Osteocyte (in vitro differentiated cells): ENCODE data around the gene IBTK. TPM values are rescaled to one million over a fixed set of nuclear protein-coding genes. Genes with fewer than 3 reads are reported as not detected.
A peak's percentile ranks its signal among the peaks of the same experiment; 100 is the strongest.
"Not testable (repeated sequence)": the region's sequence is repeated elsewhere in the genome, so short reads cannot be mapped to it uniquely, and the experiment has no call there.

Experiments
- DNase-seq: peaks from one replicate; pipeline ENCODE4 v3.0.0; 2021; ENCODE audit warnings: mixed read lengths; ENCODE audit not compliant: unreplicated experiment; ENCODE audit errors: extremely low spot score
- H3K27ac Mint-ChIP-seq: one replicate; pipeline ENCODE4 v1.8.0; 2021; ENCODE audit warnings: mild to moderate bottlenecking, mixed read lengths; ENCODE audit not compliant: unreplicated experiment
- H3K27me3 Mint-ChIP-seq: one replicate; pipeline ENCODE4 v1.8.0; 2021; ENCODE audit warnings: mixed read lengths; ENCODE audit not compliant: unreplicated experiment
- H3K36me3 Mint-ChIP-seq: one replicate; pipeline ENCODE4 v1.8.0; 2021; ENCODE audit warnings: mixed read lengths; ENCODE audit not compliant: unreplicated experiment
- H3K4me1 Mint-ChIP-seq: one replicate; pipeline ENCODE4 v1.8.0; 2021; ENCODE audit warnings: mixed read lengths; ENCODE audit not compliant: unreplicated experiment
- H3K4me3 Mint-ChIP-seq: one replicate; pipeline ENCODE4 v1.8.0; 2021; ENCODE audit warnings: mild to moderate bottlenecking, moderate library complexity, mixed read lengths; ENCODE audit not compliant: unreplicated experiment
- H3K9me3 Mint-ChIP-seq: one replicate; pipeline ENCODE4 v1.8.0; 2021; ENCODE audit warnings: mixed read lengths; ENCODE audit not compliant: unreplicated experiment
- total RNA-seq: library from RNA; stranded (reverse); gene quantifications from 2 replicates; pipeline ENCODE4 v1.2.1, GENCODE V29; 2021
- TF ChIP-seq, protein P1 (sequence below): fragments of 200-600 bp; sonication (generic); IDR thresholded peaks from 2 replicates; pipeline ENCODE4 v1.5.0; 2021; ENCODE audit warnings: antibody characterized with exemption, mild to moderate bottlenecking, moderate library complexity

The IBTK gene
- total RNA-seq, 1 donor from 2014 or later = 28.0 TPM

DNA sequence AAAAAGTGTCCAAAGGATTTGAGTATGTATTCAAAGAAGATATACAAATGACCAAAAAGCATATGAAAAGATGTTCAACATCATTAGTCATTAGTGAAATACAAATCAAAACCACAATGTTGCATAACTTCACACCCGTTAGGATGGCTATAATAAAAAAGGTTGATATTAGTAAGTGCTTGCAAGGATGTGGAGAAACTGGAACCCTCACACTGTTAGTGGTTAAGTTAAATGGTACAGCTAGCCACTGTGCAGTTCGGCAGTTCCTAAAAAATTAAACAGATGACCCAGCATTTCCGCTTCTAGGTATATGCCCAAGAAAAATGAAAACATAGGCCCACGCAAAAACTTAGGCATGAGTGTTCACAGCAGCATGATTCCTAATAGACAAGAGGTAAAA, 38.6 kb downstream of the IBTK start:
- TF ChIP-seq, protein P1, sequence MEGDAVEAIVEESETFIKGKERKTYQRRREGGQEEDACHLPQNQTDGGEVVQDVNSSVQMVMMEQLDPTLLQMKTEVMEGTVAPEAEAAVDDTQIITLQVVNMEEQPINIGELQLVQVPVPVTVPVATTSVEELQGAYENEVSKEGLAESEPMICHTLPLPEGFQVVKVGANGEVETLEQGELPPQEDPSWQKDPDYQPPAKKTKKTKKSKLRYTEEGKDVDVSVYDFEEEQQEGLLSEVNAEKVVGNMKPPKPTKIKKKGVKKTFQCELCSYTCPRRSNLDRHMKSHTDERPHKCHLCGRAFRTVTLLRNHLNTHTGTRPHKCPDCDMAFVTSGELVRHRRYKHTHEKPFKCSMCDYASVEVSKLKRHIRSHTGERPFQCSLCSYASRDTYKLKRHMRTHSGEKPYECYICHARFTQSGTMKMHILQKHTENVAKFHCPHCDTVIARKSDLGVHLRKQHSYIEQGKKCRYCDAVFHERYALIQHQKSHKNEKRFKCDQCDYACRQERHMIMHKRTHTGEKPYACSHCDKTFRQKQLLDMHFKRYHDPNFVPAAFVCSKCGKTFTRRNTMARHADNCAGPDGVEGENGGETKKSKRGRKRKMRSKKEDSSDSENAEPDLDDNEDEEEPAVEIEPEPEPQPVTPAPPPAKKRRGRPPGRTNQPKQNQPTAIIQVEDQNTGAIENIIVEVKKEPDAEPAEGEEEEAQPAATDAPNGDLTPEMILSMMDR = no peak
- H3K9me3 Mint-ChIP-seq = no peaks in the 10 kb centered on the region
- peaks cover 17% of the 10 kb centered on the region for H3K4me1 Mint-ChIP-seq
- peaks cover 50% of the 10 kb centered on the region for H3K36me3 Mint-ChIP-seq
- H3K27me3 Mint-ChIP-seq = no peaks in the 10 kb centered on the region
- H3K27ac Mint-ChIP-seq = no peak overlapping the region
- no peak overlapping the region for H3K4me3 Mint-ChIP-seq
- no peak for DNase-seq

GRCh38 chr6:82205930-82206392, 41.6 kb downstream of the IBTK start:
- H3K4me1 Mint-ChIP-seq = peaks cover 17% of the 10 kb centered on the region
- TF ChIP-seq, protein P1 = no peak
- H3K4me3 Mint-ChIP-seq = no peak overlapping the region
- peaks cover 50% of the 10 kb centered on the region for H3K36me3 Mint-ChIP-seq
- H3K27ac Mint-ChIP-seq = peak overlapping the region; percentile 80
- no peak for DNase-seq
- no peaks in the 10 kb centered on the region for H3K27me3 Mint-ChIP-seq
- H3K9me3 Mint-ChIP-seq = no peaks in the 10 kb centered on the region

DNA sequence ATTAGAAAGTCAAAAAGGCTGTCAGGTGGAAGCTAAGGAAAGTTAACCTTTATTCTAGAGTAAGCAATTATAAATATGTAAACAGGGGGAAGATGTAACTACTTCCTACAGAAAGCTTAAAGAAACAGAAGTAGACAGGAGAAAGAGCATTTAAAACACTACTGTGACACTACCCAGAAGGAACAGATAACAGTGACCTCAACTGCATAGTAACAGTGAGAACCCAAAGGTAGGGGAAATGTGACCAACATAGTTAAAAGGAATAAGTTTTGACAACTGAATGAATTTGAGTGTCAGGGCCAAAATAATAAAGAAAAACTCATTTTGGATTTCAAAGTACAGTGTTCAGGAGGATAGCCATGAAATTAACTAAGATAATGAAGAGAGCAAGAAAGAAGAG, 43.5 kb downstream of the IBTK start:
- TF ChIP-seq, protein P1 = no peak
- peaks cover 51% of the 10 kb centered on the region for H3K36me3 Mint-ChIP-seq
- H3K9me3 Mint-ChIP-seq = no peaks in the 10 kb centered on the region
- no peaks in the 10 kb centered on the region for H3K27me3 Mint-ChIP-seq
- peaks cover 17% of the 10 kb centered on the region for H3K4me1 Mint-ChIP-seq
- H3K27ac Mint-ChIP-seq = peak overlapping the region; percentile 6
- DNase-seq = no peak
- H3K4me3 Mint-ChIP-seq = no peak overlapping the region

GRCh38 chr6:82197784-82198183, 49.8 kb downstream of the IBTK start:
- H3K36me3 Mint-ChIP-seq = peaks cover 39% of the 10 kb centered on the region
- H3K4me3 Mint-ChIP-seq = no peak overlapping the region
- H3K9me3 Mint-ChIP-seq = no peaks in the 10 kb centered on the region
- H3K4me1 Mint-ChIP-seq = no peaks in the 10 kb centered on the region
- TF ChIP-seq, protein P1 = no peak
- no peak overlapping the region for H3K27ac Mint-ChIP-seq
- no peak for DNase-seq
- no peaks in the 10 kb centered on the region for H3K27me3 Mint-ChIP-seq

DNA sequence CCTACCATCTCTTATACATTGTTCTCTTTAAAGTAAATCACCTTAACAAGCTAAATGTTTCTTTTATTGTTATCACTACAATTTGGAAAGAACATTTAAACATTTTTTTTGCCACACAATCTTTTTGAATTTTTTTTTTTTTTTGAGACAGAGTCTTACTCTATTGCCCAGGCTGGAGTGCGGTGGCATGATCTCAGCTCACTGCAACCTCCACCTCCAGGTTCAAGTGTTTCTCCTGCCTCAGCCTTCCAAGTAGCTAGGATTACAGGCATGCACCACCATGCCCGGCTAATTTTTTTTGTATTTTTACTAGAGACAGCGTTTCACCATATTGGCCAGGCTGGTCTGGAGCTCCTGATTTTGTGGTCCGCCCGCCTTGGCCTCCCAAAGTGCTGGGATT, 50.3 kb downstream of the IBTK start:
- not testable (repeated sequence) for H3K4me1 Mint-ChIP-seq, H3K27me3 Mint-ChIP-seq, H3K27ac Mint-ChIP-seq, DNase-seq, H3K9me3 Mint-ChIP-seq, H3K4me3 Mint-ChIP-seq
- peaks cover 41% of the 10 kb centered on the region for H3K36me3 Mint-ChIP-seq

GRCh38 chr6:82196161-82196560, 51.4 kb downstream of the IBTK start:
- Mint-ChIP-seq H3K9me3 (no peaks in the 10 kb centered on the region), H3K27me3 (no peaks in the 10 kb centered on the region), H3K4me3 (no peak overlapping the region), H3K27ac (no peak overlapping the region), H3K36me3 (peaks cover 41% of the 10 kb centered on the region), H3K4me1 (no peaks in the 10 kb centered on the region)
- DNase-seq = no peak
- TF ChIP-seq, protein P1 = no peak
